H4 (cell line): ENCODE data around the gene RNASE8. TPM values are rescaled to one million over a fixed set of nuclear protein-coding genes. Genes with fewer than 3 reads are reported as not detected.

Experiments used
- DNase-seq: peaks from one replicate; pipeline ENCODE4 v3.0.0-alpha.2; 2015; ENCODE audit warnings: low spot score
- total RNA-seq: library from RNA; depleted of rRNA; stranded (reverse); fragments of >200 nt; shearing (Covaris generic); gene quantifications from 2 replicates; pipeline ENCODE4 v1.2.3, GENCODE V29; 2014

RNASE8 gene
- total RNA-seq, 1 experiment from 2014 or later = not detected

DNA sequence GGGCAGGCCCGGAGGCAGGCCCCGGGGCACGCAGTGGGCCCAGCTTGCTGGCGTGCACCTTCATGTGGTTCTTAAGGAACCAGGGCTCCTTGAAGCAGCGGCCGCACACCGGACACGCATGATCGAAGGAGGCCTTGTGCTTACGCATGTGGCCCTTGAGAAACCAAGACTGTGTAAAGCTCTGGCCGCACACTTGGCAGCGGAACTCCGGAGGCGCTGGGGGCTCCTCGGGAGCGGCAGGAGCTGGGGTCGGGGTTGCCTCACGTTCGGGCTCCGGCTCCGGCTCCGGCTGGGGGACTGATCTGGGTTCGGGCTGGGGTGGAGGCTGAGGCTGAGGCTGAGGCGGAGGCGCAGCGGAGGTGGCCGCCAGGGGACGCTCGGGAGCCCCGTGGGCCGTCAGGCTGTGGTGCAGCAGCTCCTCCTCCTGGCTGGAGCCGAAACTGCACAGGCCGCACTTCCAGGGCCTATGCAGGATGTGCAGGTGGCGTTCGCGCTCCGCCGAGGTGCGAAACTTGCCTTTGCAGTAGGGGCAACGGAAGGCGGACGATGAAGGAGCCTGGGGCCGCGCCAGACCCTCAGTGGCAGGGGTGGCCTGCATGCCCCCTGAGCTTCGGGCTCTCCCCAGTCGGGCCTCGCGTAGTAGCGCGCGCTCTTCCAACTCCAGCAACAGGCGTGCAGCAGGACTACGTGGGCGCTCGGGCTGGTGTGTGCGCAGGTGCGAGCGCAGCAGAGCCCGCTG, 34.8 kb downstream of the RNASE8 start:
- DNase-seq = peak; percentile 58

DNA sequence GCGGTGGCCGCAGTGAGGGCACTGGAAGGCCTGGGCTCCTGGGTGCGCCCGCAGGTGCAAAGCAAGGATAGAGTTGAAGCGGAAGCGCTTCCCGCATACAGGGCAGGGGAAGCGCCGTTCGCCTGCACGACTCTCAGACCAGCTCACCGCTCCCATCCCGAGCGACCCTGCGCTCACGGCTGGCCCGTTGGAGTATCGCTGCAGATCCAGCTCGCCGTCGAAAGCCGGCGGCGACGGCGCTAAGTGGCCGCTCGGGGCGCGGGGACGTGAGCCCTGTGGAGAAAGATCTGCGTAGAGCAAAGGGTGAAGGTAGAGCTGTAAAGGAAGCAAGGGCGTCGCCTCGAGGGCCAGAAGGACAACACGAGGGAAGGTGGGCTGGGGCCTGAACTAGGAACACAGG, 35.4 kb downstream of the RNASE8 start:
- DNase-seq = no peak

DNA sequence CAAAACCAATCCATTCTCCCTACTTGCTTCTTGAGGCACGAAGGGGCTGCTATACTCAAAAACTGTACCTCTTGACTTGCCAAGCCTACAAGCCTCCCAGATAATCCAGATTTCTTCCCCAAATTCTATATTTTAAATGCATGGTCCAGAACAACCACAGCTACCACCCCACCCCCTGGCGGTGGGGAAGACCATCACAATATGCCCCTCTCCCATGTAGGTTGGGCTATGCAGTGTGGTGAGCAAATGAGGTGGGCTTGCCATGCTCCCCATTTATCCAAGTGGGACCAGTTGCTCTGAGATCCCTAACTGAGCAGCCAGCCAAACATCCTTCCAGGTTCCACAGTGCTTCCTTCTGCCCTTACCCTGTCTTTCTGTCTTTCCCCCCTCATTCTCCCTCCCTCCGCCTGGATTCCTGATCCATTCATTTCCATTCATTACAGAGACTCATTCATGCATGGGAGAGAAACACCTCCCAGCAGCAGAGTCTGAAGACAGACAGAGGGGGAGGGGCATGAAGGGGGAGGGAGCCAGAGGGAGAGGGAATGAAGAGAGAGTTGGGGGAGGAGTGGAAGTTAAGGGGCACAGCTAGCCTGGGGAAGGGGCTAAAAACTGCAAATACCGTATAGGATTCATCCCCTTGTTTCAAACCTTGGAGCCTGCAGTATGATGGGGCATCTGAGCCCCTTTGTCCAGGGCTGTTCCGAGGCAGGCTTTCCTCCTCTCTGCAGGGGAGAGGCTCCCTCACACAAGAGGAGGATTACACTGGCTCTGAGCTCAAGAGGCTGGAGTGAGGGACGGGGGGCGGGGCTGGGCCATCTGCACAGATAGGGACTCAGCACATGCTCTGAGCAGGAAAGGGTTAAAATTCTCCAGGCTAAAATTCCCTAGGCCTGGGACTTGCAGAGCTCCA, 36.4 kb downstream of the RNASE8 start:
- no peak for DNase-seq

DNA sequence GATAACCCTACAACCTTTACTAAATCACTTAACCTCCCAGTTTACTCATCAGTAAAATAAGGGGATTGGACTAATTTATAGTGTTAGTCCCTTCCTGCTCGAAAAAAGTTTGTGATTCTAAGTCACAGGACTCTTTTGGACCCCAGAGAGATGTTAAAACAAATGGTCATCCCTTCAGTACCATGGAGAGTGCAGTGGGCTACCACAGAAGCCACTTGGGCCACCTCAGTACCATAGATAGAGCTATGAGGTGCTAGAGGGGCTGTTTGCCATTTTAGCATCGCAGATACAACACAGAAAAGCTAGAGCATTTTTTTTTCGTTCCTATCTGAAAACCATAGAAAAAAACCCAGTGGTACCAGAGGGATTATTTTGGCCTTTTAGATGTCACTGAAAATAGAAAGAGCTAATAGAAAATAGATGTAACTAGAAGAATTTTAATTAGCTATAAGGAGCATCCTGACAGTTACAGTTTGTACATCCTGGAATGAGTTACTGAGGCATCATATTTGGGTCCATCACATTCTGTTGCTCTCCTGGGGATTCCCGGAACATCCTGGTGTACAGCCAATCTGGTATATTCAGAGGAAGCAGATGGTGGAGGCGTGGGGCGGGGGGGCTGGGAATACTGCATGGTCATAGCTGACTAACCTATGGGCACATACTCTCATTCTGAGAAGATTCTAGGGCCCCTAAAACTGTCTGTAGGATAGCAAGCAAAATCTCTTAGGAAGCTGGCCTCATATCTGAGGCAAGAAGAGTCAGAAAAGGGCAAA, 38.0 kb downstream of the RNASE8 start:
- no peak for DNase-seq

DNA sequence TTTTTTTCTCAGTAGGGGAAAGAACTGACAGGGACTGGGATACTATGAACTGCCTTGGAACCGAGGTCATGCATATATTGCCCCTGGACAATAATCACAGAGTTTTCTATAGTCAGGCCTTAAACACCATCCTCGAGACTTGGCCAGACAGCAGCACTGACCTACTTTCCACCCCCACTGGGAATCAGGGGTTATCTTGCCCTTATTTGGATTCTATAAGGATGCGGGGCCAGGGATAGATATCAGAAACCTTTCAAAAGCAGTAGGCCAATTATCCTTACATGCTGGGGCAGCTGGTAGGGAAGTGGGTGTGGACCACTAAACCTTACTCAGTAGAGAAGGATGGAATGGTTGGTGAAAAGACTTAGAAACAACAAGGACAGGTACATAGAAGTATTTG, 38.8 kb downstream of the RNASE8 start:
- DNase-seq = no peak

DNA sequence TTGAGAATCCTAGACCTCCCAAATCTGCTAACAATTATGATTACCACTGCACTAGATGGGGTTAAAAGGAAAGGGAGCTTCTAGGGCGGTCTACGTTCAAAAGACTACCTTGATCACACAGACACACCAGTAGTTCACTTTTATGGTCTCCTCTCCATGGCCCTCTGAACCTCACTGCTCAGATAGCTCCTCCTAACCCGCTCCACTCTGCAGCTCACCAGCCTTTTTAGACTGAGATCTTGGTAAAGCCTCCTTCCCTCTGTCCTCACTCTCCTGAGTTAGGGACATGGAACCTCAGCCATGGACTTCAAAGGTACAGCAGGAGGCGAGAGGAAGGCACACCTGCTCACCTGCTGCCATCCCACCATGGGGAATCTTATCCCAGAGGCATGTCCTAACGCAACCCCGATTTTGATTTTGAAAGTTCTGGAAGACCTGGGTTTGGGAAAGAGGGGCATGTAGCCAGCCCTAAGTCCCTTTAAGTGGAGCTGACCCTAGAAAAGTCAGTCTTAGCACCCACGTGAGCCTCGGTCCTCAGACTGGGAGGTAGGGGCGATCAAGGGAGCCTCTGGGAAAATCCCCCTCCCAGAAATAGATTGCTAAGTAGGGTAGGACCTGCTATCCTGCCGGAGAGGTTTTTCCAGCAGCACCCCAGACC, 39.5 kb downstream of the RNASE8 start:
- no peak for DNase-seq

DNA sequence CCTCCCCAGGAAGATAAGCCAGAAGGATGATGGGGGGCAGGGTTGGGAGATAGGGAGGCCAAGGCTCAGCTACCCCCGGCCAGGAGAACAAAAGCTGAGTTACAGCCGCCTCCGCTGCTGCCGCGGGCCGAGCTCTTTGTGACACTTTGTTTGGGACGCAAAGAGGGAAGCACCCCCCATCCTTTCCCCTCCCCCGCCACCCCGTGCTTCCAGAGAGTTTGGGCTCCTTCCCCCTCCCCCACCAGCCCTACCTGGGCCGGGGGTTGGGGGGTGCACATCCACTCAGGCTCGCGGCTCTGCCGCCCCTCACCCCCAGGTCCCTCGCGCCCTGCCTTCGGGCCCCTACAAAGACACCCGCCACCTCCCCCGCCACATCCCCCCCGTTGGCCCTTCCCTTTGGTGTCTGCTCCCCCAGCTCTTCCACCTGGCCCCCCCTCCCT, 40.0 kb downstream of the RNASE8 start:
- DNase-seq = no peak

DNA sequence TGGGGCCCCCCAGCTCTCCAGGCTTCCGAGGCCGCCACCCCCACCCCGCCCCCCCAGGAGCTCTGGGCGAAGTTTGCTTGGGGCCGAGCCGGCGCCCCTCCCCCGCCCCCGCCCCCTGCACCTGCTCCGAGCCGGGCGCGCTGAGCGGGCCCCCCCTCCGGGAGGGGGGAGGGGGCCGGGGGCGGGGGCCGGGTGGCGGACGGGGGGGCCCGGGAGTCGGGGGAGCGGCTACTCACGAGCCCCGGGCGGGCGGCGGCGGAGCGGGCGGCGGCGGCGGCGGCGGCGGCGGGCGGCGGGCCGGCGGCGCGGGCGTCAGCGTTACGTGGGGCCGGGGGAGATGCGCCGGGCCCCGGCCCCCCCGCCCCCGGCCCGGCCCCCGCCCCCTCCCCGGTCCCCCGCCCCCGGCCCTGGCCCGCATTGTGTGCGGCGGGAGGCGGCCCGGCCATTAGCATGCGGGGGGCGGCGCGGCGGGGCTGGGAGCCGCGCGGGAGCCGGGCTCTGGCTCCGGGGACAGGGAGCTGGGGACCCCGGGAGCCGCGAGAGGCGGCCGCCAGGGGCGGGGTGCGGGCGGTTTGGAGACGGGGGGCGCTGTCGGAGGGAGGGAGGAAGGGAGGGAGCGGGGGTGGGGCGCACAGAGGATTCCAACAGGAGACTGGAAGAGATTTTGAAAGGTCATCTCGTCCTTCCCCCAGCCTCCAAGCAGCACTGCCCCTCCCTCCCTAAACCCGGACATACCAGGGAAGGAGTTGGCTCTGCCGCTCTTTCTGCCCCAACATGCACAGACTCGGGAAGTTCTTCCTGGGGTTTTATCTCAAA, 40.7 kb downstream of the RNASE8 start, which contains the start of gene ZNF219:
ZNF219 (minus strand) TSS at position 580 of the 816 bp plus-strand sequence. CDS start 5,064 bp downstream, outside the sequence.
- peak; percentile 48 for DNase-seq

DNA sequence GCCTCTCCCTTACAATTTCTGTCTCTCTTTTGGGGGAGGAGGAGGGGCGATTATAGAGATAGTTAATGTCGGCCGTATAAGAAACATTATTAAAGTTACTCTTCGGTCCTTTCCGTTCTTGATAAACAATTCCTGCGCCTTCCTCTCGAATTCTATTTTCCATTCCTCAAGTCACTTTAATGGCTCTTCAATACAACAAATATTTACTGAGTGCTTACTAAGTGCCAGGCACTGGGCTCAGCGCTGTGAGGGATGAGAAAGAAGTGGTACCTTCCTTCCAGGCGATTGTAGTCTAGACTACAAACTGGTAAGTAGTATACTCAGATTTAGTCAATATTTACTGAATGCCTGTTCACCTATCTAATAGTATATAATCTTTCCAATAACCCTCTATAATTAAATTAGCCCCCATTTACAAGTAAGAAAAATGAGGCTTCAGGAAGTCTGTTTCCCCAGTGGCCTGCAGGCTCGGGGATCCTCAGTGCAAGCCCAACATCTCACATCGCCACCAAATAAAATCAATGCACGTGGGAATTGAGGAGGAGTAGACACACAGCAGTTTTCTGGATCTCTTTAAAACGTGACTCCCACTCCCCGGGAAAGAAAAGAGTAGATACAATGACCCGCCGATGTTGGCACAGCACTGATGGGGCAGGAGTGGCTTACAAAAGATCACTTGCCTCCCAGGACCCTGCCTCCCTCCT, 41.4 kb downstream of the RNASE8 start:
- DNase-seq = no peak

DNA sequence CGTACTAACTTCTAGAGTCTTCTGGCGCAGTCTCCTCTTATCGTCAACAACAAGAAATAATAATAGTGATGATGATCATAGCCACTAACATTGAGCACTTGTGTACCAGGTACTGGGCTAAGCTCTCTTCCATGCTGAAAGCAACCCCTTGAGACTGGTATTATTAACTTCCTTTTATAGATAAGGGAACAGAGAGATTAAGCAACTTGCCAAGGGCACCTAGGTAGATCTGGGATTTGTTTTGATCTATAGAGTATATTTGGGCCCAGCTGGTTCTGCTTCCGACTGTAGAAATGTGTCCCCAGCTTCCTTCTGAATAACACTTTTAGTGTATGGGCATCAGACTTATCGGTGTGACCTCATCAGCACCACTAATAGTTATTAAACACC, 42.0 kb downstream of the RNASE8 start:
- DNase-seq = no peak

DNA sequence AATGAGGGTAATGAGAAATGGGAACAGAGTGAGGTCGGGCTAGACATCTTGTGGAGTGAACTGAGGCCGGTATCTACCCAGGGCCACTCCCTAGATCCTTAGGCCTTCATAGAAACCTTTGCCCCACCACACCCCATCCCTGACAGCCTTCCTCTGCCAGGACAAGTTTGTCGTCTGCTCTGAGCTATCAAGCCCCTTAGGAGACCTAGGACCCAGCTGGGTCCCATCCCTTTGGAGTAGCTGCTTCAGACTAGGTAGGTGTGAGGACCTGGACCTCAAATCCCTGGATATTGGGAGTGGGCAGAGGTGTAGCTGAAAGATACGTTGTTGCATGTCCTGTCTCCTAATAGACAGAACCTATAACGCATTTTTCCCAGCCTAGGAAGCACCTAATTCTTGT, 43.3 kb downstream of the RNASE8 start, which contains the start of gene TMEM253:
TMEM253 (plus strand) TSS at position 136 of the 400 bp plus-strand sequence. CDS start 278 bp downstream, outside the sequence.
- DNase-seq = no peak

DNA sequence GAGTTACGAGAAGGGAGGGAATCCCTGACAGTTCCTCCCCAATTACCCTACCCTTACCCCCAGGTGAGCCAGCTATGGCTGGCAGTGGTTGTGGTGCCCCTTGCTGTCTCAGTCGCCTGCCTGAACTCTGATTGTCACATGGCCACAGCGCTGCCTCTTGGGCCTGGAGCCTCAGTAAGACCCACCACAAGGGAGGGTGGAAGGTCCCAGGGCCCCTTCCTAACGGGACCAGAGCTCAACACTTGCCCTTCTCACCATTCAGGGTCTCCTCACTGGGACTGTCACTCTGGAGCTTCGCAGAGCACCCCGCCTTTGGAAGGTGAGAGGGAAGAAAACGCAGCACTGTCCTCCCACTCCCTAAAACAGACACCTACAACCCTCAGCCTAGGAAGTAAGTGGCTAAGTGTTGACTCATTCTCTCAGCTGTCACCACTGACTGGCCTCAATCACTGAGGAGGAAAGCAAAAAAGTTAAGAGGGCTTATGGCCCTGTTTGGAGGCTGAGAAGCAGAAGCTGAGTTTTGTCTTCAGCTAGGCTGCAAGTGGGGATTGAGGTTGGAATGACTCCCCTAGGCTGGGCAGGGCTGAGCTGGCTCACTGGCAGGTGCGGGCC, 44.3 kb downstream of the RNASE8 start:
- DNase-seq = no peak

DNA sequence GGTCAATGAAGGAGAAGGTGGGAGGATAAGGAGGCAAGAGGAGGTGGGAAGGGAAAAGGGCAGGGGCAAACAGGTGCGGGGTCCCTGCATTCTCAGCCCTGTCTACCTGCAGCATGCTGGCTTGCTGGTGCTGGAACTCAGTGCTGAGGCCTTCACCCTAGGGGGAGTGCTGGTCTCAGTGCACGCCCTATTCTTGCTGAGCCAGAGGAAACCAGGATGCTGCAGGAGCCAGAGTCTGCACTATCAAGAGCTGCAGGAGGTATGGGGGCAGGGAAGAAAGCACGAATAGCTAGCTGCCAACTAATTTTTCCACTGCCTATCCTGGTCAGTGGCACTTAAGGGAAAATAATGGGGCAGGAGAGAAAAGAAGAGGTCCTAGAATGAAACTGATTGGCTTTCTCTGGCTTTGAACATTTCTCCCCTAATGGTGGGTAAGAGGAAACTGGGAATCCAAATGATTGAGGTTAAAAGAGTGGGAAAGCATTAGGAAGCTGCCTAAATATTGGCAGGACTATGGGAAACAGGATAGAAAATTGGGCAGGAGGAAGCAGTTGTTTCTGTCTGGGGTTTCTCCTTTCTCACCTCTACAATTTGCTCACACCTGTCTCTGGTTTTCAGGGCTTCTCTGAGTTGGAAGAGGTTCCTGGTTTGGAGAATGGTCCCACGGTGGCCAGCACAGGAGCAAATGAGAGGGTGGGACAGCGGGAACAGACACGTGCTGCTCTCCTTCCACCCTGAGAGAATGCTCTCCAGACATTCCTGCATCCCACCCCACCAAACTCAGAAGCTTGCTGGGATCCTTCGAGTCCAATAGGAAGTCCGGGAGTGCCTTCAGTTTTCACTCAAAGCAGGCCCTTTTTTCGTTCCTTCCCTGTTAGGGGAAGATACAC, 45.1 kb downstream of the RNASE8 start:
- DNase-seq = no peak

DNA sequence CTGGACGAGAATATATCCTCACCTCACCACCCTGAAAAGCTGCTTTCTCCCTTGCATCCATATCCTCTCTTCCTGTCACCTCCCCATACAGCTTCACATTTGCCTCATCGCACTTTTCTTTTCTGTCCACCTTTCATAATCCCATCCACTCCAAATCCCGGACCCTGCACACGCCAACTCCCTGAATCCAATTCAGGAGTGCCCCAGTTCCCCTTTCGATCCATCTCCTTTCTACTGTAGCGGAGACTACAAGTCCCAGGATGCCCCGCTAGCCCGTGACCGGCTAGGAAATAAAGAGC, 45.7 kb downstream of the RNASE8 start:
- DNase-seq = no peak

DNA sequence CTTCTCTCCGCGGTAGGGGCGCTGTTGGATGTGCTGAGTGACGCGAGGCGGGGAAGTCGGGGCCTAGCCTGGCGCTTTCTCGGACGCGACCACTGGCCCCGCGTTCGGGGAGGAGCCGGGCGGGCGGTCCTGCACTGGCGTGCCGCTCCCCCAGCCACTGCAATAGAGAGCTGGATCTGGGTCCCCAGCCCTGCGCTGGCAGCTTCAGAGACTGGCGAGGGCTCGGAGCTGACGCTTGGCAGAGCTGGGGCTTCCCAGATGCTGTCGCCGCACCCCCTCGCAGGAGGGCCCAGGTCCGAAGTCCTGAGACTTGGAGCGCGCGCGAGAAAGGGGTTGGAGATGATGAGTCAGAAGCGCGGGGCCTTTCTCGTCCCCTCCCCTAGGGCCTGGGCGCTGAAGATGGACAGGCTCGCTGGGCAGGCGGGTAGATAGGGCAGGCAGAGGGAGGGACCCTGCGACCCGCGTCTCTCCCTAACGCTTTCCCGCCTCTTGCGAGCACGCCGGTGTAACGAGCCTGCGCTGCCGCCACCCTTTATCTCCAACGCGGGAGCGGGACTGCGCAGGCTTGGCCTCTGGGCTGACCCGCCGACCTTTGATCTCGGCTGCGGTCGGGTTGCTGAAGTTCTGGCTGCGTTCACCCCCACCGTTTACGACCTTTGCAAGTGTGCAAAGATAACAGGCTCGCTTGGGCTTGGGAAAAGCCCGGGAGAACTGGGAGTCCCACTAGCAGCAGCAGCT, 46.3 kb downstream of the RNASE8 start:
- DNase-seq = peak; percentile 93

DNA sequence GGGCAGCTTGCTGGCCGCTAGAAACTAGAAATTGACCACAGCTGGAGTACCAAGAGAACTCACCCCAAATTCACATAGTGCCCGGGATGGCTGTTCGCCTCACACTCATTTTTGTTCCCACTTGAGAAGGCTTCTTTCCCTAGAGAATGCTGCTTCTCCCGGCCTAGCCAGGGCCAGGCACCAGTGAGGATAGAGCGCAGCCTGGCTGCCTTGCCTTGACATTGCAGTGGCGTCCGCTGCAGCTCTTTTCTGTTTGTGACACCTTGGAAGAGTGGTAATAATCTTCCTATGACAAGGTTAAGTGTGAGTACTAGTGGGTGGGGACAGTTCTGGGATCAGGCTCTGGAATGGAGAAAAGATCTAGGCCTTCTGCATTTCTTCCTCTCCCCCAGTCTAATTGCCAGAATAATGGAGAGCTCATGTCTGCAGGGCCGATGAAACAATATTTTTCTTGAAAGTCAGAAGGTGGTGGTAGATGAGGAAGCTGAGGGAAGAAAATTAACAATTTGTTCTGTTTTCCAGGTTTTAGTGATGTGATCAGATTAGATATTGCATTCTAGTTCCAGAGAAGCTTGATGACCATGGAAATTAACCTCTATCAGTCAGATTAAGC, 46.9 kb downstream of the RNASE8 start:
- DNase-seq = peak; percentile 81

DNA sequence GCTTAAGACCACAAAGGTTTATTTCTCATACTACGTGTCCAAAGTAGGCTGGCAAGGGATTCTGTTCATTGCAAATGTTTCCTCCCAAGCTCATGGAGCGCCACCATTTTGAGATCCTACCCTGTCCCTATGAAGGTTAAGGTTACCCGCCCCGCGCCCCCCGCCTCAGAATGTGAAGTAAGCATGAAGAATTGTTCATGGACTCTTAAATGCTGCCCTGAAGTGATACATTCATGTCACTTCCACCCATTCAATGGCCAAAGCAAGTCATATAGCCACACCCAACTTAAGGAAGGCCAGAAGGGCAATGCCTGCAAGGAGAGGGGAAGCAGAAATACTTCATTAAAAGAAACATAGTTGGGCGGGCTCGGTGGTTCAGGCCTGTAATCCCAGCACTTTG, 47.5 kb downstream of the RNASE8 start:
- DNase-seq = no peak

DNA sequence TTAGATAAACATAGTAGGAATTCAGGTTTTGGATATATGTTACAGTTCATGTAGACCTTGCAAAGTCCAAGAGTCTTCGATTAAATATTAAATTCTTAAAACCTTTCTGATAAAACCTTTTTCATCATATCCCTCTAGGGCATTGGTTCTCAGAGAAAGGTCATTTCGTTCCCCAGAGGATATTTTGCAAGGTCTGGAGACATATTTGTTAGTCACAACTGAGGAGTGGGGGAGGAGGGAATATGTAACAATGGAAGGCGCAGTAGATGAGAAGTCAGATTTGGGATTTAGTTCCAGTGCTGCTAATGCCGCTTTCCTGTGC, 48.5 kb downstream of the RNASE8 start:
- DNase-seq = no peak
